HG03045 (cell line): Measurements from ENCODE around the gene AAGAB.

Experiments used
- ATAC-seq: cut with Tn5 transposase; IDR thresholded peaks from one replicate; pipeline ENCODE4 v1.9.1; 2021; ENCODE audit warnings: mild to moderate bottlenecking, moderate library complexity; ENCODE audit not compliant: unreplicated experiment

AAGAB gene

DNA sequence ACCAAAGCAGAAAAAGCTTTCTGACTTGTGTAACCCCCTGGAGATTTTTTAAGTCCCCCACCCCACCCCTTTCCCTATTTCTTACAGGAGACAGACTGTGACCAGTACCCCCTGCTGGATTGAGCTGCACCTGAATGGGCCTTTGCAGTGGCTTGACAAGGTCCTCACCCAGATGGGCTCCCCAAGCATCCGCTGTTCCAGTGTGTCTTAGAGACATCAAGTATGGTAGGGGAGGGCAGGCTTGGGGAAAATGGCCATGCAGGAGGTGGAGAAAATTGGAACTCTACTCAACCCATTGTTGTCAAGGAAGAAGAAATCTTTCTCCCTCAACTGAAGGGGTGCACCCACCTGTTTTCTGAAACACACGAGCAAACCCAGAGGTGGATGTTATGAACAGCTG, 64.1 kb downstream of the AAGAB start:
- no peak for ATAC-seq

DNA sequence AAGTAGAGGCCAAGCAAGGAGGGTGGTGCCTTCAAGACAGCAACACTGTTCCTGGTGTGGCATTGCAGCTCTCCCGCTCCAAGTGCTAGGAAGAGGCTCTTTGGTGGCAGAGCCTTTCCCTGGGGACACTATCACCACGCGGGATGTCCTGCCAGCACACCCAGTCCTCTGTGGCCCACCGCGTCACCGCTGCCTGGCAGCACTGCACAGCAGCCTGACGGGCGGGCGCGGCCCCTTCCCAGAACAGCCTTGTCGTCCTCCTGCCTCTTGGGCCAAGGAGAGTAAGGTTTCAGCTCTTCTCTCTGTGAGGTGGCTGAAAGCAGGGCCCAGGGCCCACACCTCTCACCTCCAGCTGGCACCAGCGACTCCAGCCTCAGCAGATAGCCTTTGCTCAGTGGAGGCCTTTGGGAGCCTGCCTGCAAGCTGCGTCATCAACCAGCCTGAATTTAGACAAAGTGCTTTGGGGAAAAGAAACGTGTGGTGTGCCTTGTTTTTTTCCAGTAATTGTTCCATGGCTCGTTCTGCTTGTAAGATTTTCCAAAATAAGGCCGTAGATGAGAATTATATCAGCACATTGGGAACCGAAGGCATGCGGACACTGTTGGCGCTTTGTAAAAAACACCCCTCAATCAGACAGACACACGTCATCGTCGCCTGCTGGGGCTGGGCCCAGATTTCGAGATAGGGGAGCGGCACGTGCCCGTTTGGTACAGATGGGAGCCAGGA, 65.0 kb downstream of the AAGAB start:
- no peak for ATAC-seq

DNA sequence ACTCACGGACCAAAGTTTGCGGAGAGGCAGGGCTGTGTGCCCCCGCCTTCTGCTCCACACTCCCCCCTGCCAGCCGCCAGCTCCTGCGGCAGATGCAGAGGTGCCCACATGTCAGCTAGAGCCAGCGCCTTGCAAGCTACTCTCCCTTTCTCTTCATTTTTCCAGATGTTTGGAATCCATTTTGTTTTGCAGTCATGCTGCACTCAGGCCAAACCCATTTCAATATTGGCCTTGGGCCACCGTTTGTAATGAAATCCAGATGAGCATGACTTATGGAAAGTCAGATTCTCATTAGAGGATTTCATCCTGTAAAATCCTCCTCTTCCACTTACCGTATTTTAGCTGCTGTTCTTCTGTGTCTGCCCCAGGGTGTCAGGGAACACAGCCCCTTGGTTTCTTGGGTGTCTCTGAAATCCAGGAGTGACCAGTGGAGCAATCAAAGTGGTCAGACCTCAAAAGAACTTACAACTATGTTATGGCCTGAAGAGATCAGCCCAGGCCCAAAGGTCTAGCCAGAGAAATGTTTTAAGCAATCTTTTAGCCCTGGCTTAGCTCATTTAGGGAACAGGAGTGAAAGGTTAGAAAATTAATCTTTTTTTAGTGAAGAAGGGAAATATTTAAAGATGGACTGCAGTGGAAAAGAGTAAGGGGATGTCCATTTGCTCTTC, 65.8 kb downstream of the AAGAB start:
- ATAC-seq: no peak

GRCh38 chr15:67187351-67187854, 67.1 kb downstream of the AAGAB start:
- ATAC-seq: no peak

GRCh38 chr15:67186688-67187087, 67.8 kb downstream of the AAGAB start:
- no peak for ATAC-seq

- no peak for ATAC-seq
Observed at GRCh38 chr15:67186226-67186649, 68.2 kb downstream of the AAGAB start.

DNA sequence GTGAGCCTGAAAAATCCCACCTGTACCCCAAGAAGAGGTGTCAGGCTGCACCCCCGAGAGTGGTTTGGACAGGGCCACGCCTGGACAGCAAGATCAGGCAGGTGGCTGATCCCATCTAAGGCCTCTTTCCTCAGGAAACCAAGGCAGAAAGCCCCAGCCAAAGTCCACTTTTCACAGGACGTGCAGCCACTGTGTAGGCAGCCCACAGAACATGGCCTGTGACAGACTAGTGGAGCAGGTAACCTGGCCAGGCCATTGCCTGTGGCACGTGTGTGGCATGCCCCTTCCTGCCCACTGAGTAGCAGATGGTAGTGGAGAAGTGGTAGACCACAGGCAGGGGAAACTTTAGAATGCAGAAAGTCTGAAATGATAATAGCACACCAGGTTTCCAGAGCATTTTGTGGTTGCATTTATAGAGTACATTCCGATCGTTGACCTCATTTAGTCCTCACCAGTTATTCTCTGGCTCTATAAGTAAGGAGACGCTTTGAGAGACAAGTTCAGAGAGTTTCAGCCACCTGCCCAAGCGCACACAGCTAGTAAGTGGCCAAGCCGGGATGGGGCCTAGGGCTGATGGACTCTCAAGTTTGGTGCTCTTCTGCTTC, 68.7 kb downstream of the AAGAB start:
- no peak for ATAC-seq

GRCh38 chr15:67185051-67185450, 69.4 kb downstream of the AAGAB start:
- no peak for ATAC-seq

GRCh38 chr15:67184208-67184925, 70.1 kb downstream of the AAGAB start:
- no peak for ATAC-seq

DNA sequence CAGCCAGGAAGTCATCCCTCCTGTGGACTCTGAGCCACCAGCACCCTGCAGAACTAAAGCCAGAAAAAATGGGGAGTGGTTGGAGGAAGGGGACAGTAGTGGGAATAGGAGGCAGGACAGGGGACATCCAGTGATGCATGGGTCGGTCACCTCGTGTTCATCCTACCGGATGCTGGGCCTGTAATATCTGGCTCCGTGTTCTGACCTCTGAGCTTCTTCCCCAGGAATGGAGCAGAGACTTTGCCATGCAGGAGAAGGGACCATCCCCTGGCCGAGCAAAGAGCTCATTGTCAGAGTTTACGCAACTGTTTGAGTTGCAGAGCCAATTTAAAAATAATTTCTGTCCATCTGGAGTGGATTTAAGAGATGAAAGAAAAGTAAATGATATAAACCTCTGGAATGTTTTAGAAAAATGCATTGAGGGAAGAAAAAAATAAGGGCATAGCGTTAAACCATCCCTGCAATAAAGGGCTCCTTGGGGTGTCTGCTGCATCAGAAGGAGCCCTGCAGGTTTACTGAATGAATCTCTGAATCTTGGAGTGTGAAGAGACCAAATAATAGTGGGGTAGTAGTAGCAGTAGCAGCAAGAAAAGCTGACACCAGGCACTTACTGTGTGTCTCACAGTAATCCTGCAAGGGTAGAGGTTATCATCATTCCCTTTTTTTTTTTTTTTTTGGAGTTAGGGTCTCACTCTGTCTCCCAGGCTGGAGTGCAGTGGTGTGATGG, 70.9 kb downstream of the AAGAB start:
- no peak for ATAC-seq

GRCh38 chr15:67181221-67181639, 73.2 kb downstream of the AAGAB start:
- ATAC-seq: no peak

GRCh38 chr15:67180514-67181191, 73.8 kb downstream of the AAGAB start:
- ATAC-seq: no peak

- ATAC-seq: no peak
Observed at GRCh38 chr15:67180035-67180434, 74.4 kb downstream of the AAGAB start.

DNA sequence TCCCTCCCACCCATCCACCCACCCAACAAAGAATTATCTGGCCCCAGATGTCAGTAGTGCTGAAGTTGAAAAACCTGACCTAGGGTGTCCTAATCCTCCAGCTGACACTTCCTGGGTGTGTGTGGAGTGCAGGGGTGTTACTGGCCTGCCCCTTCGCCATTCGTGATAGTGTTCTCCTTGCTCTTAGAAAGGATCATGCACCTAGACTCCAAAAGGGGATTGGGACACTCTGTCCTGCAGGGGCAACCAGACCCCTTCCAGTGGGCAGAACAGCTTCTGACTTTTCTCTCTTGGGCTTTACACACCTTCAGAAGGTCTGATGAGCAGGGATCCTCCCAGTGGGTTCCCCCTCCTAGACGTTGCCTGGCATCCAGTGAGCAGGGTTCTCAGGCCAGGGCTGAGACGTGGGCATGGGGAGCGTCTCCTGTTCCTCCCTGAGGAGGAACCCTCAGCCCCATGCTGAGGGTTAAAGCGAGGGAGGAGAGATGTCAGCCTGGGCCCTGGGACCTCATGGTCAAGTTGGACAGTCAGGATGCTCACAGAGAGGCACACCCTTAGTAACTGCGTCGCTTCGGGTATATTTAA, 75.0 kb downstream of the AAGAB start:
- no peak for ATAC-seq

DNA sequence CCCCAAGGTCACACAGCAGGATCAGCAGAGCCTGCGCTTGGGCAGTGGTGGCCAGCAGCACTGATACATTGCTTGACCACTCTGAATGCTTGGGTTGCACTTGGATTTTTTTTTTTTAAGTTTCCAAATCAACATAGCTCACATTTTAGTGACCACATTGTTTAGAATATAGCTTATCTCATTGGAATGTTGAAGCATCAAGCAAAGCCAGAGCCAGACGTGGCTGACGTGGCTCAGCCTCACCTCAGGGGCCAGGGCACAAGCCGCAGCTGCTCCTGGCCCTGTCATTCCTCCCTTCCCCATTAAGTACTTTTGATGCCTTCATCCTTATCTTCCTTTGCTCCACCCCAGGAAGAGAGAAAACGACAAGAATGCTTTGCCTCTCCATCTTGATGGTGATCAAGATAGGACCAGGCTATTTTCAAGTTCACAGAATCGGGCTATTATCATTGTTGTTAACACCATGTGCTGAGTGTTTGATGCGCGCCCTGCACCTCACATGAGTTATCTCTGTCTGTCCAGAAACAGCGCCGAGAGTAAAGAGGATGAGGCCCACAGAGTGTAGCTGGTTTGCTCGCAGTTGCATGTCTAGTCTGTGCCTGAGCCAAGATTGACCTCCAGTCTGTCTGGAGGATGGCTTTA, 75.8 kb downstream of the AAGAB start:
- no peak for ATAC-seq

- no peak for ATAC-seq
Observed at GRCh38 chr15:67177752-67178151, 76.7 kb downstream of the AAGAB start.

GRCh38 chr15:67176195-67176971, 78.1 kb downstream of the AAGAB start:
- no peak for ATAC-seq

DNA sequence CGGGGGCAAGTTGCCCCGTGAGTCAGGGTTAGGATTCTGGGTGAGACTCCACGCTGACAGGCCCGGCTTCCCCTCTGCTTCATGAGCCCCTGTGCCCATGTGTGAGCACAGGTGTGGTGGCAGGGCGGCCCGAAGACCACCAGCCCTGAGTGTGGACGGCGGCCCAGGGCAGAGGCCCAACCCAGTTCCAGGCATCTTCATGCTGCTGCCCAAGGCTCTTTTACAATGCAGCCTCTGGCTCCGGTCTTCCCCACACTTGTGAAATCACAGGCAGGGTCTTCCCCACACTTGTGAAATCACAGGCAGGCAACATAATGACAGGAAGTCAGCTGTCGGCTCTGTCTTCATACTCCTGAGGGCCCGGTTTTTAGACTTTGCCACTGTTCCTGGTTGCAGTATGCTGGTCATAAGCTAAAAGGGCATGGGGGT, 78.8 kb downstream of the AAGAB start:
- ATAC-seq: no peak
